H7 (cell line): ENCODE measurements around the gene CCR6. TPM values are rescaled to one million over a fixed set of nuclear protein-coding genes. Genes with fewer than 3 reads are reported as not detected.
"Not testable (repeated sequence)": the region's sequence is repeated elsewhere in the genome, so short reads cannot be mapped to it uniquely, and the experiment has no call there.

Source experiments
- DNase-seq: peaks from one replicate; pipeline ENCODE4 v3.0.0; 2012
- H3K27me3 ChIP-seq: 2 replicates; pipeline ENCODE4 v1.6.0; 2011; ENCODE audit warnings: mild to moderate bottlenecking, low read length; ENCODE audit not compliant: control insufficient read depth, insufficient read depth
- H3K36me3 ChIP-seq: replicated peaks from 2 replicates; pipeline ENCODE4 v1.5.1; 2011; ENCODE audit warnings: low read length; ENCODE audit not compliant: control insufficient read depth, insufficient read depth
- H3K4me3 ChIP-seq: 2 replicates; pipeline ENCODE4 v1.5.1; 2011; ENCODE audit warnings: low read depth, mild to moderate bottlenecking, control low read depth, low read length, moderate library complexity; ENCODE audit not compliant: insufficient read depth
- total RNA-seq: library from RNA; depleted of rRNA; stranded (reverse); fragments of >200 nt; shearing (Covaris generic); gene quantifications from 2 replicates; pipeline ENCODE4 v1.2.3, GENCODE V29; 2014

Gene CCR6
- total RNA-seq, 1 experiment from 2014 or later = not detected

GRCh38 chr6:167154895-167155294 lies 32.0 kb downstream of the CCR6 start:
- DNase-seq = no peak
- Histone ChIP-seq H3K36me3 (no peaks in the 10 kb centered on the region), H3K4me3 (no peak overlapping the region), H3K27me3 (no peaks in the 10 kb centered on the region)

- H3K27me3 ChIP-seq = no peaks in the 10 kb centered on the region
- no peak overlapping the region for H3K4me3 ChIP-seq
- no peak for DNase-seq
- no peaks in the 10 kb centered on the region for H3K36me3 ChIP-seq
Observed at GRCh38 chr6:167157414-167157813, 34.5 kb downstream of the CCR6 start.

DNA sequence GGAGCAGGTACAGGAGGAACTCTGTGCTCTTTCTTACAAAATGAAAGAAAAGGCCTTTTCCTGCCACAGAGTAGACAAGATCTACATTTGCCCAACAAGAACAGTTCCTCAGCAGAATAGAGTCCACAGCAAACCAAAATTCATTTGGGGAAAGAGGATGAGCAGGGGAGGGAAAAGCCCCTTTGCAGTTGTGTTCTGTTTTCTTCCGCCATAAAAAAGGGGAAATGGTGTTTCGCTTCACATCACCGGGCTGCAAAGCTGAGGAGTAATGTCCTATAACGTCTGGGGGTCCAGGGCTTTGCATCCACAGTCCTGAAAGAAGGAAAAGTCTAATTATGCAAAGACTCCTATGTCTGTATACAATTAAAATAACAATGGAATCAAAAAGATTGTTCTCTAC lies 35.0 kb downstream of the CCR6 start, which contains the start of gene GPR31:
Gene GPR31, minus strand, starts transcription at position 118 of the 400 bp plus-strand sequence. CDS start 149 bp downstream, outside the sequence.
- H3K27me3 ChIP-seq = no peaks in the 10 kb centered on the region
- no peaks in the 10 kb centered on the region for H3K36me3 ChIP-seq
- no peak for DNase-seq
- H3K4me3 ChIP-seq = no peak within 1 kb of the TSS

GRCh38 chr6:167161851-167162467 lies 39.1 kb downstream of the CCR6 start:
- Histone ChIP-seq H3K27me3 (no peaks in the 10 kb centered on the region), H3K4me3 (no peak overlapping the region), H3K36me3 (no peaks in the 10 kb centered on the region)
- DNase-seq = no peak

DNA sequence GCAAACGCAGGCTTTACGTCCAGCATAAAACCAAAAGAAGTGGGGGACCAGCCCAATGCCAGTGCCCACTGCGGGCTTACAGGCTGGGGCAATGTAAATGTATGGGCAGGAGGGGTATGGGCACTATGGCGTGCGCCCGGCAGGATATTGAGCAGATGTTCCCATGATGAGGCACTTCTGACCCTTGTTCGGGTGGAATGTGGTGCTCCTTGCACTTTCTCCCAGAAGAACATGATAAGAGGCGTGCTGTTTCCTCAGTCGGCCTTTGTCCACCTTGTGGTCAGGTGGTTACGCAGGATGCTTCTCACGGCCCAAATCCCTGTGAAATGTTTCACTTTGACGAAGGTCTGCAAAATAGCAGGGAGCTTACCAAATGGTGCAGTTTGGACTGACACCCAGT lies 39.7 kb downstream of the CCR6 start:
- Histone ChIP-seq H3K27me3 (no peaks in the 10 kb centered on the region), H3K4me3 (no peak overlapping the region), H3K36me3 (no peaks in the 10 kb centered on the region)
- no peak for DNase-seq

- Histone ChIP-seq H3K27me3 (no peaks in the 10 kb centered on the region), H3K36me3 (no peaks in the 10 kb centered on the region), H3K4me3 (no peak overlapping the region)
- peak; percentile 83 for DNase-seq
Observed at GRCh38 chr6:167163476-167164011, 40.6 kb downstream of the CCR6 start.

GRCh38 chr6:167164261-167164660 lies 41.4 kb downstream of the CCR6 start:
- Histone ChIP-seq H3K4me3 (no peak overlapping the region), H3K36me3 (no peaks in the 10 kb centered on the region), H3K27me3 (no peaks in the 10 kb centered on the region)
- no peak for DNase-seq

DNA sequence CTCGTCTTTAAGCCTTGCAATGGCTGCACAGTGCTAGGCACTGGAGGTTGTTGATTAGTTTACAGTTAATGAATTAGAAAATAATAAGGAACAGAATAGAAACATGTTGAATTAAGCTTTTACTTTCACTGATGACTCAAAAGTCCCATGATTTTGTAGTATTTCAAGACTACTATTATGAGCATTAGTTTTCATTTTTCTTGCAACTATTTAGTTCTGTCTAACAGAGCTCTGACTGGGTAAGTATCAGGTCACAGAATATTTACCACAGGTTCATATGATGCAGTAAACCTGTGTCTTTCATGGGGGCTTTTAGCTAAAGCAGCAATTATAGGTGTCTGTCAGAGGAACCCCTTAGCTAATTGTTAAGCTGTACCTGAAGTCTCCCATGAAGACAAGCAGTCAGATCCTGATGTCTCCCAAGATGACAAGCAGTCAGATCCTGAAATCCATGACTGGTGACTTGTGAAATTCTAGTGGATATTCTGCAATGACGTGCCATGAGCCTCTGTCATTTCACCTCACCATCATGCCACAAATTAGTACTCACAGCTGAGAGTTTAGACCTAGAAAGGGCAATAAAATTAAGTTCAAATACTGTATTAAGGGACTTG lies 43.1 kb downstream of the CCR6 start:
- H3K27me3 ChIP-seq = no peaks in the 10 kb centered on the region

DNA sequence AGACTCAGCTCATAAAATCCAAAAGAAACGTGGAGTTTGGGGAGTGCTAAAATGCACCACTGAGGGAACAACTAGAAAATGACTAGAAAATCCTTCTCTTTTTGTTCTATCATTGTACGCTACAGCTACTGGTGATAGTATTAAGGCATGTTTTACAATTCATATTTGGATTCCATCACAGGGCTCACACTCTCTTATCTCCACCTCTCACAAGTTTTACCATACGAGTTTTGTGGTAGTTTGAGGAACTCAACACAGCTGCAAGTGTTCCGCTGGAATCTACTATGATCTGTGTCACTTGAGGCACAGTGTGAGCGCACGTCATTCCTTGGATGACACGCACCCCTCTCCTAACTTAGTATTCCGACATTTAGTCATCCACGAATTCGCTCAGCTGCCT lies 44.8 kb downstream of the CCR6 start:
- not testable (repeated sequence) for H3K4me3 ChIP-seq, H3K27me3 ChIP-seq, DNase-seq, H3K36me3 ChIP-seq

More for the DNA sequence above, 43.1 kb downstream of the CCR6 start:
- Histone ChIP-seq H3K4me3 (no peak overlapping the region), H3K36me3 (no peaks in the 10 kb centered on the region)
- no peak for DNase-seq

DNA sequence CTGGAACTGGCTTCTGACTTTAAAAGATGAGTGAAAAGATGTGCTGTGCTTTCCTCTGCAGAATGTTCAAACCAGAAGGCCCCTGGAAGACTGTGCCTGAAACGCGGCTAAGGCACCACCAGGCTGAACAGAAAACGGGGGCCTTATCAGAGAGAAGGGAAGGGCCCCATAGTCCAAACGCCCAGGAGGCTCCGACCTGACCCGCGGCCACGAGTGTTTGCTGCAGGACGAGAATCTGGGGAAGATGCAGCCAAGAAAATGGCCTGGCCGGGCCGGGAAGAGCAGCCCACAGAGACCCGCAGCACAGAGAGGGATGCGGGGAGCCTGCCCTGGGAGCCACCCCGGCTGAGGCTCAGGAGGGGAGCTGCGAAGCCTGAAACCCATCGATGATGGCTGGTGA lies 45.4 kb downstream of the CCR6 start:
- DNase-seq, H3K27me3 ChIP-seq, H3K4me3 ChIP-seq, H3K36me3 ChIP-seq: not testable (repeated sequence)

GRCh38 chr6:167169867-167170266 lies 47.0 kb downstream of the CCR6 start:
- not testable (repeated sequence) for DNase-seq, H3K4me3 ChIP-seq, H3K36me3 ChIP-seq, H3K27me3 ChIP-seq

- not testable (repeated sequence) for H3K27me3 ChIP-seq, H3K36me3 ChIP-seq, H3K4me3 ChIP-seq, DNase-seq
Observed at GRCh38 chr6:167171300-167171699, 48.4 kb downstream of the CCR6 start.

GRCh38 chr6:167172011-167172410 lies 49.1 kb downstream of the CCR6 start:
- DNase-seq, H3K36me3 ChIP-seq, H3K4me3 ChIP-seq, H3K27me3 ChIP-seq: not testable (repeated sequence)

DNA sequence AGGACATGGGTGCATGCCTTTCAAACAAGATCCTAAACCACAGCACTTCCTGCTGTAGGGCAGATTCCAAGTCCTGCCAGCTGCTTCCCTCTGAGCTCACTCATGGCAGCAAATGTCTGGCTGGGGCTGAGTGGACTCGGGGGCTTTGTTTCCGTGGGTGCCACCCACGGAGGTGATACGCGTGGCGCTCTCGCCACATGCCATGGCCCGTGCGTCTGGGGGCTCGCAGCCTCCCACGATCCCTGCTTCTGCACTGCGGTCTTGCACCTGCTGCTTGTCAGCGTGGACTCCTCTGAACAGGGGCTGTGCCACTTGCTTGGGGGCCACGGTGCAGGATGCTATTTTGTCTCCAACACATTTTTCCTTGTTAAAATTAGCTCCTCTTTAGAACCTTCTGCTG lies 54.4 kb downstream of the CCR6 start:
- H3K27me3 ChIP-seq, H3K36me3 ChIP-seq, DNase-seq, H3K4me3 ChIP-seq: not testable (repeated sequence)

DNA sequence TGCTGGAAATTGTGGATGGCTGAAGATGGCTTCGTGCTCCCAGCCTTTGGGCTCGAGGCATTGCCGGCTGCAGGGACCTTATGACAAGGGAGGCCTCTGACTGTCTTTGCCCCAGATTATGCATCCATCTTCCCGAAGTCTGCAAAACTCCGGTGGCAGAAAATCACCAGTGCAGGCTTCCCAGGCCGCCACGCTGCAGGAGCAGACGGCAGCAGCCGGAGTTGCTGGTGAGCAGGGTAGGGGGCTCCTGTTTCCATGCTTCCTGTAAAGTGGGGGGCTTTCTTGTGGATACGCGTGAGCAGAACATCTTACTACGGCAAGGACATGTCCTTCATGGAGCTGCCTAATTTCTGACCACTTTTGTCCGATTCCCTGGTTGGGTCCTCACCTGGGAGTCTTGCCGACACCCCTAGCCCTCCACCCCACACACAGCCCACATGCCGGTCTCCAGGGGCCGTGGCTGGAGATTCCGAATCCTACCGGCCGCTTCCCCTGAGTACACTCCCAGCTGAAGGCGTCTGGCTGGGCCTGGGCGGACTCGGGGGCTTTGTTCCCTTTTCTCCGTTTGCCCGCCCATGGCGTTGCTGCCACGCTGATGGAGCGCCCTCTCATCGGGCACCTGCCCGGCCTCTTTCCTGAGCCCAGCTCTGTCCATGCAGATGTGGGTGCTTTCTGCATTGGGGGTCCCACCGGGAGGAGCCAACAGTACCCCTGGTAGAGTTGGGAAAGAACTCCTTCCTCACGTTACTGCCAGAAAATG lies 56.2 kb downstream of the CCR6 start:
- not testable (repeated sequence) for H3K36me3 ChIP-seq, DNase-seq, H3K4me3 ChIP-seq, H3K27me3 ChIP-seq
